GM19372 (cell line): ENCODE measurements around the gene KDM4E.
"Not testable (repeated sequence)": the region's sequence is repeated elsewhere in the genome, so short reads cannot be mapped to it uniquely, and the experiment has no call there.

Experiments
- ATAC-seq: cut with Tn5 transposase; IDR thresholded peaks from one replicate; pipeline ENCODE4 v1.9.1; 2021; ENCODE audit warnings: mild to moderate bottlenecking, low read depth, moderate library complexity; ENCODE audit not compliant: unreplicated experiment

The KDM4E gene

DNA sequence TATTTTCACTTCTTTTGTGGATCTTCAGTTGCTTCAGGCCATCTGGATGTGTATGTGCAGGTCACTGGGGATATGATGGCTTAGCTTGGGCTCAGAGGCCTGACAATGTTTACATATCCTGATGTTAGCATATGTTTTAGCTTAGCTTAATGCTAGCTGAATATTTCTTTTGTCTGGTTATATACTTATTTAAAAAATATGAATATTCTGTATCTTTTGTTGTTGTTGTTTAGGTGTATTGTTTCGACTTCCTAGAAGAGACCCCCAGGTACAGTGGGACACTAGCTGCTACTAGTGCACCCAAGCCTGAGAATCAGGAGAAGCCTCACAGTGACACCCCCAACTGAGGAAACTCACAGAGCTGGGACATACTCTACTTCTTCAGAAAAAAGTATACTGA, at the start of gene KDM4E:
TSS of gene KDM4E (plus strand) at position 301 of the 400 bp plus-strand sequence. CDS start 300 bp downstream, outside the sequence.
- no peak for ATAC-seq

DNA sequence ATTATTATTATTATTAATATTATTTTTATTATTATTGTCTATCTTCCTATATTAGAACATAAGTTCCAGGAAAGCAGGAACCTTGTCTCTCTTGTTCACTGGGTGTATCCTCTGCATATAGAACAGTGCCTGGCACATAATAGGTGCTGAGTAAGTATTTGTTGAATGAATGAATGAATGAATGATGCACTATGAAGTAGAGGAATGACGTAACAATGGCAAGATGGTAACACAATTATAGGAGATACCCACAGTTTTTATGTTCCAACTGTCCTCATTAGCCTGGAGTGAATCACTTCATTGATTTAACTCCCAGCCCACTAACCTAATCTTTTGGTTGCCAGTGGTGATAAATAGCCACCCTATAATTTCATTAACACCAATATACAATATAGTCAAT, 49.5 kb upstream of the KDM4E start:
- no peak for ATAC-seq

DNA sequence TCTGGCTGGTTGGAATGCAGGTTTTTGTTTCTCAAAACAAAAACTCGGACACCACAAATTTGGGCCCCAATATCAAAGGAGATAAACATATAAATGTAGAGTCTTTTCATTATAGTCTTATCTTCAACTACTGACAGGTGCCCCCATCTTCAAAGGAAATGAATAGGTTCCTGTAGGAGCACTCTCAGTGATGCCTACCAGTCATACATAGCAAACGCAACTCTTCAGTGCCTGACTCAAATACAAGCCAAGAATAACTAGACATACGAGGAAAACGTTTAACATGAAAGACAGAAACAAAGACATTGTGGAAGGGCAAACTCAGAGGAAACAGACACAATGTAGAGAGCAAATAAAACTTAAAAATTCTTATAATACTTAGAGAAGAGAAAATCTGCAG, 37.7 kb upstream of the KDM4E start:
- ATAC-seq = no peak

DNA sequence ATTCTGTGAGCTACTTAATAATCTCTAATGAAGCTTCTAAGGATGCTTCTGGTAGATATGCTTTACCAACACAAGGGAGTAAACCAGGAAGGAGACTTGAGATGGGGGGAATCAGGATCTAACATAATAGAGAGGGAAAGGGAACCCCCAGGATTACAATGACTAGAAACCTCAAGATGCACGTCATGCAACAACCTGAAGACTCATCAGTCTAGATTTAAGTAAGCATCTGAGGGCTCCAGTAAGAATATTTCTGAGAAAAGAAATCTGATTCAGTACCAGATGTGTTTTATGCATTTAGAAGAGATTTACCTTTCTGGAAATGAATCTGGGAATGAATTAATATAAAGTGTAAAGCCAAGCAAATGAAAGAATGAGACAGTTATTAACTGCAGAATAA, 36.3 kb upstream of the KDM4E start:
- no peak for ATAC-seq

DNA sequence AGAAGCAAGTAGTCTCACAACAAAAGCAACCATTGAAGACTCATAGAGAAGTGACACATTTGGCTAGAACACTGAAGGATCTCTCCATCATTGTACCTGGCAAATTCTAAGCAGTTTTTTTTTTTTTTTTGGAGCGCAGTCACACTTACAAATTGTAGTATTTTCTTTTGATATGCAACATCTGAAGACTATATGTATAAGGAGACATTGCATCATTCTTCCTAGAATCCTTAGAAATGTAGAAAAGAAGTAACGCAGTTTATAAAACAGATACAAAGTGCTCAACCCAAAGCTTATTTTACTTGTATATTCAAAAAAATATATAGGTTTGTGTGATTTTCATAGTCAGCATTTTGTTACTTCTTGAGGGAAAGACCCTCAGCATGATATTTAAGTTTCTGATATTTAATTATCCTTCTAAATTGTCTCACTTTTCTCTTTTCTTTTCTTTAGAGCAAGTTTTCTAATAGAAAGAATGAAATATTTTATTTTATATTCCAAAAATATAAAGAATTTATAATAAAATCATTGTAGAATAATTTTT, 31.6 kb upstream of the KDM4E start:
- ATAC-seq = no peak

DNA sequence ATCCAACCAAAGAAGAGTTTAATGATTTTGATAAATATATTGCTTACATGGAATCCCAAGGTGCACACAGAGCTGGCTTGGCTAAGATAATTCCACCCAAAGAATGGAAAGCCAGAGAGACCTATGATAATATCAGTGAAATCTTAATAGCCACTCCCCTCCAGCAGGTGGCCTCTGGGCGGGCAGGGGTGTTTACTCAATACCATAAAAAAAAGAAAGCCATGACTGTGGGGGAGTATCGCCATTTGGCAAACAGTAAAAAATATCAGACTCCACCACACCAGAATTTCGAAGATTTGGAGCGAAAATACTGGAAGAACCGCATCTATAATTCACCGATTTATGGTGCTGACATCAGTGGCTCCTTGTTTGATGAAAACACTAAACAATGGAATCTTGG, 27.6 kb upstream of the KDM4E start:
- ATAC-seq = no peak

DNA sequence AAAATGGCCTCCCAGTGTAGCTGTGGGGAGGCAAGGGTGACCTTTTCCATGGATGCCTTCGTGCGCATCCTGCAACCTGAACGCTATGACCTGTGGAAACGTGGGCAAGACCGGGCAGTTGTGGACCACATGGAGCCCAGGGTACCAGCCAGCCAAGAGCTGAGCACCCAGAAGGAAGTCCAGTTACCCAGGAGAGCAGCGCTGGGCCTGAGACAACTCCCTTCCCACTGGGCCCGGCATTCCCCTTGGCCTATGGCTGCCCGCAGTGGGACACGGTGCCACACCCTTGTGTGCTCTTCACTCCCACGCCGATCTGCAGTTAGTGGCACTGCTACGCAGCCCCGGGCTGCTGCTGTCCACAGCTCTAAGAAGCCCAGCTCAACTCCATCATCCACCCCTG, 26.8 kb upstream of the KDM4E start:
- ATAC-seq = no peak

DNA sequence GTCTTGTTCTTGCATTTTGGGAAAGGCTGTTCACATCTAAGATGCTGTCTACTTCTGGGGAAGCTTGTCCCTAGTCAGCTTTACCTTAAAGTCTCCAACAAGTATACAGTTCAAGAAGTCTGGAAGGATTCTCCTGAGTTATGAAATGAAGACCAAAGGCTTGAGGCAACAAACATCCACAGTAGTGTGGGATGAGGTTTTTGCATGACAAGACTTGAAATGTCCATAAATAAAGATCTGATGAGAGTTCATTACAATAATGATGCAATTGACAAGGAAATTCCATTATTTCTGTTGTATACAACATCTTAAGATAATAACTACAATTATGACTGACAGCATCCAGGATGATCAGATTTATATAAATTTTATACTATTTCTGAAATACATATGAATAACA, 21.3 kb upstream of the KDM4E start:
- no peak for ATAC-seq

DNA sequence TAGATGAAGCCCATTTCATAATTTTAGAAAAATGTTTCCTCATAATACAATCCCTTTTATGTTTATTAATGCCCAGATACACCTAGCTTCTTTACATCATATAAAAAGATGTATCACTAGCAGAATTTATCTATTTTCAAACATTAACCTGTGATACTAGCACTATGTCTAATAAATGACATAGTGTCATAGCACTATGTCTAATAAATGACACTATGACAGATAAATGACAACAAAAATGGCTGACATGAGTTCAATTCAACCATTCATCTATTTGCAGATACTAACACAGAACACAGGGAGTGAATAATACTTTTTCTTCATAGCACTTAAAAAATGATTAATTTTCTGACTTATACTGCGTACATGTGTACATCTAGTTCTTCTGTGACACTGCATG, 19.4 kb upstream of the KDM4E start:
- ATAC-seq = no peak

DNA sequence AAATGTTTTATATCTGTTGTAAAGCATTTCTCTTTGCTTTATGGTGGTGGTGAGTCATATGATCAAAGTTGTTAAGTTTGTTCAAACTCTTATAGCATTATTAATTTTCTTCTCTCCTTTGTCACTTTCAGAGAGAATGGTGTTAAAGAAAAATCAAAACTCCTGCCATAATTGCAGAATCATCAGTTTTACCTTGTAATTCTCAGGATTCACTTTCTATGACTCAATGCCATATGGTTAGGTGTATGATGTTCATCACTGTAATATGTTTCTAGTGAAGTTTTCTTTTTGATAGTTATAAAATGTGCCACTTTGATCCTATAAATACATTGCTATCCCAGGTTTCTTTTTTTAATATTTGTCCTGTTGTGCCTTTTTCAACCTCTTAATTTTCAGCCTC, 13.7 kb upstream of the KDM4E start:
- ATAC-seq = no peak

DNA sequence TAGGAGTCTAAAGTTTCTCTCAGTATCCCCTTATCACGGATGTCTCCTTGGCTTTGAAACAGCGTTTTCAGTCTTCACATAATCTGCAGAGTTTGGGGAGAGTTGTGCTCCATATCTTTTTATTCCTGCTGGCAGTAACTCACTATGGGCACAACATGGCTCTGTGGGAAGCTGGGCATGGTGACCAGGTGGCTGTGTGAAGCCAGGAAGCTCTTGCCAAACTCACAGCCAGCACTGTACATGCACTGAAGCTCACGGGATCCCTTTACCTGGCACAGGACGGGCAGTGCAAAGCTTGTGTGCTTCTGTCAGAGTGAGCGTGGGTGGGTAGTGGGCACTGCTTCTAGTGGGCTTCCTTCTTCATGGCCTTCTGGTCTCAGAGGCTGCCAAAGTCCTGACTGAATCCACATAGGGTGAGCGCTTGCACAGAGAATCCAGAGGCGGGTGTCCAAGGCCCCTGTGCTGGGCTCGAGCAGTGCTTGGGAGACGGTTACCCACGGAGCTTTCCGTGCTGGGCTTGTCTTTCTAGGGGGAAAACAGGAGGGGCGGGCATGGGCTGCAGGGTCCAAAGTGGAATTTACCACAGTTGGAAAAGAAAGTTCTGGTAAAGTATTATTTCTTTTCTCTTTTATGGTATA, 10.8 kb upstream of the KDM4E start:
- no peak for ATAC-seq

DNA sequence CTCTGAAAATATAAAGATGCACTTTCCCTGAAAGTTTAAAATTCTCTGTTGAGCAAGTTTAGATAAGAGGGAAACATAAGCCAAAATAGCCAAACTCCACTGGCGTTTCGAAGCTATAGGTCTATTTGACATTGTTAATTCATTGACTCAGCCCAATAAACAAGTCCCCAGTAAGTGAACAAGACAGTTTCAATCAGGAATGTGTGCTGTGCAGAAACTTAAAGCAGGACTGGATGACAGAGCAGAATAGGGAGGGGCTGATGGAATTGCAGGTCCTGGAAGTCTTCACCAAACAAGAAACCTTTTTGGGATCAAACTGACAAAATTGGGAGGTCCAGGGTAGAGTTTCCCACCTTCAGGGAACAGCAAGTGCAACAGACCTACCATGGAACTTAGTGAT, 8.9 kb upstream of the KDM4E start:
- ATAC-seq = no peak

DNA sequence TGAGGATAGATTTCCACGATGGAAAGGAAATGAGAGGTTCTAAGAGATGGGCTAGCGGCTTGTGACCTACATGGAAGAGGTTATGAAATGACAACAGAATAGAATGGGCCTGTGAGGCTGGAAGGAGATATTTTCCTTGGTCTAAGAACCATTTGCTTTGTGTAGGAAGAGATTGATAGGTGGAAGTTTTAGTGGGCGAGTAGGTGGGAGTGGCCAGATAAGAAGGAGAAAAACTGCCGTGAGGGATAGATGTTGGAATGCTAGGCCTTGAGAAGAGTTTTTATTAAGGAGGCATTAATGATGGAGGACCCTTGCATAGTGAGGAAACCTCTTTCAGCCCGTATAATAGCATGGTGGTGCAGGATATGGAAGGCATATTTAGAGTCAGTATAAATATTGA, 3.6 kb upstream of the KDM4E start:
- ATAC-seq = not testable (repeated sequence)

DNA sequence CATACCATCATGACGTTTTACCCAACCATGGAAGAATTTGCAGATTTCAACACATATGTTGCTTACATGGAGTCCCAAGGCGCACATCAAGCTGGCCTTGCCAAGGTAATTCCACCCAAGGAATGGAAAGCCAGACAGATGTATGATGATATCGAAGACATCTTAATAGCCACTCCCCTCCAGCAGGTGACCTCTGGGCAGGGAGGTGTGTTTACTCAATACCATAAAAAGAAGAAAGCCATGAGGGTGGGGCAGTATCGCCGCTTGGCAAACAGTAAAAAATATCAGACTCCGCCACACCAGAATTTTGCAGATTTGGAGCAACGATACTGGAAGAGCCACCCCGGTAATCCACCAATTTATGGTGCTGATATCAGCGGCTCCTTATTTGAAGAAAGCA, 536 bp downstream of the KDM4E start:
- not testable (repeated sequence) for ATAC-seq

DNA sequence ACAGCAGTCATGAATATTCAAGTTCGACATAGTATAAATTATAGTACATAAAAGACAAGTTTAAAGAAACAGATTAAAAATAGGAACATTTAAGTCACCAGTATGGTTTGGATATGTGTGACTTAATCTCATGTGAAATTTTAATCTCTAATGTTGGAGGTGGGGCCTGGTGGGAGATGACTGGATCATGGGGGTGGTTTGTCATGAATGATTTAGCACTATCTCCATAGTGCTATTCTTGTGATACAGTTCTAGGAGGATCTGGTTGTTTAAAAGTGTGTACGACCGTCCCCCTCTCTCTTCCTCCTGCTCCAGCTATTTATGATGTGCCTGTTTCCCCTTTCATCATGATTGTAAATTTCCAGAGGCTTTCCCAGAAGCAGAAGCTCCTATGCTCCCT, 3.3 kb downstream of the KDM4E start:
- no peak for ATAC-seq

DNA sequence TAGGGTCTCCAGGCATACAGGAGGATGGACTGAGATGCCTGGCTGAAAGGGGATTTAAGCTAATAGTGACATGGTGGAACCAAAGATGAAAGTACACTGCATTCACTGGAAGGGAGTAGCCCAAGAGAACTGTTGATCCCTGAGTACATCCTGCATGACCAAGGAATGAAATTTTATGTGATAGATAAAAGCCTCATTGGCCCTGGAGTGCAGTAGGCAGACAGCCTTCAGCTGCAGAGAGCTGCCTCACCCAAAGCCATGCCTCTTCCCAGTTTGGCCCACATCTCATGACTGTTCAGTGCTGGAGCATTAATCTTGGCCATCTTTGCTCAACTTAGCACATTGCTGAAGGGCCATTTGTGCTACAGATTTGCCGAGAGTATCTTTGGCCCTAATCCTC, 8.0 kb downstream of the KDM4E start:
- no peak for ATAC-seq

DNA sequence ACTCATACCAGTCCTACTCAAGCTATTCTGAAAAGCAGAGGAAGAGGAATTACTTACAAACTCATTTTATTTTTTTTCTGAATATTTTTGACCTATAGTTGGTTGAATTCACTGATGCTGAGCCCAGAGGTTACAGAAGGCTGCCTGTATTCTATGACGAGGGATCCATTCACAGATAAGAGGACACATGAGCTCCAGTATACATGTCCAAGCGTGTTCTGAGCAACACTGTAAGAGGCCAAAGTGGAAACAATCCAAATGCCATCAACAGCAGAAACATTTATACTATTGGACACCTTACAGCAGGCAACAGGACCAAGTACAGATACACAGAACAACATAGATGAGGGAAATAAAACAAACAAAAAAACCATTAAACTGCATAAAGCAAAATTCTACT, 10.3 kb downstream of the KDM4E start:
- ATAC-seq = no peak

DNA sequence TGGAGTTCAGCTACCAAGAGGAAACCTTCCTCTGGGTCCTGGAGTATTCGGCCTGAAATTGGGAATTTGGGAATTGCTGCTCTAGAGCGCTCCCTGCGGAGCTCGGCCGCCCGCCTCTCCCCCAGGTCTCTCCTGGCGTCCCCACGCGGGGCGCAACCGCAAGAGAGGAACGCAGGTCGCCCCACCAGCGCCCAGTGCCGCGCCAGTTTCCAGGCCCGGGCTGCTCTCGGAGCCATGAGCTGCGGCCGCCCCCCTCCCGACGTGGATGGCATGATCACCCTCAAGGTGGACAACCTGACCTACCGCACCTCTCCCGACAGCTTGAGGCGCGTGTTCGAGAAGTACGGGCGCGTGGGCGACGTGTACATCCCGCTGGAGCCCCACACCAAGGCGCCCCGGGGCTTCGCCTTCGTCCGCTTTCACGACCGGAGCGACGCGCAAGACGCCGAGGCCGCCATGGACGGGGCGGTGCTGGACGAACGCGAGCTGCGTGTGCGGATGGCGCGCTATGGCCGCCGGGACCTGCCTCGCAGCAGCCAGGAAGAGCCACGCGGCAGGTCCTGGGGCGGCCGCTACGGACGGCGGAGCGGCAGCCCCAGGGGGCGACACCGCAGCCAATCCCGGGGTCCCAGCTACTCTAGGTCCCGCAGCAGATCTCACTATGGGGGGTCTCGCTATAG, 12.4 kb downstream of the KDM4E start:
- not testable (repeated sequence) for ATAC-seq

DNA sequence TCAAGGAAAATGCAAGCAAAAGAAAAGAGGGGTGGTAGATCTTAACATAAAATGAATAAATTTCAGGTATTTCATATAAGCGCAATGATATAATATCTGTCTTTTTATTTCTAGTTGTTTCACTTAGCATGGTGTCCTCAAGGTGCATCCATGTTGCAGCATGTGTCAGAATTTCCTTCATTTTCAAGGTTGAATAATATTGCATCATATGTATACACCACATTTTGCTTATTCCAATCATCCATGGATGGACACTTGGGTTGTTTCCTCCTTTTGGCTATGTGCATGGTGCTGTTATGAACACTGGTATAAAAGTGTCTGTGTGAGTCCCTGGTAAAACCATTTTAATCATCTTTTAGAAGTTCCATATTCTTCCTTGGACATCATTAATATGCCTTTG, 17.2 kb downstream of the KDM4E start:
- no peak for ATAC-seq

DNA sequence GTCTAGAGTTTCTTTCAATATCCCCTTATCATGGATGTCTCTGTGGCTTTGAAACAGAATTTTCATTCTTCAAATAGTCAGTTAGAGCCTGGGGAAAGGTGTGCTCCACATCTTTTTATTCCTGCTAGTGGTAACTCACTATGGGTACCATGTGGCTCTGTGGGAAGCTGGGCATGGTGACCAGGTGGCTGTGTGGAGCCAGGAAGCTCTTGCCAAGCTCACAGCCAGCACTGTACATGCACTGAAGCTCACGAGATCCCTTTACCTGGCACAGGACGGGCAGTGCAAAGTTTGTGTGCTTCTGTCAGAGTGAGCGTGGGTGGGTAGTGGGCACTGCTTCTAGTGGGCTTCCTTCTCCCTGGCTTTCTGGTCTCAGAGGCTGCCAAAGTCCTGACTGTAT, 17.8 kb downstream of the KDM4E start:
- ATAC-seq = no peak

DNA sequence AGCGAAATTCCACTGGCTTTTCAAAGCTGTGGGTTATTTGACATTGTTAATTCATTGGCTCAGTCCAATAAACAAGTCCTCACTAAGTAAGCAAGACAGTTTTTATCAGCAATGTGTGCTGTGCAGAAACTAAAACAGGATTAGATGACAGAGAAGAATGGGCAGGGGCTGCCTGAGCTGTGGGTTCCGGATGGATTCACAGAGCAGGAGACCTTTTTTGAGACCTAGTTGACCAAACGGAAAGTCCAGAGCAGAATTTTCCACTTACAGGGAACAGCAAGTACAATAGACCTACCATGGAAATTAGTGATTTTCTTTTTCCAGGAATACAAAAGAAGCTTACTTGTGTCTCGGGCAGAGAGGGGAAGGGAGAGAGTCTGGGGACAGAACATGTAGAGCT, 19.0 kb downstream of the KDM4E start:
- no peak for ATAC-seq

DNA sequence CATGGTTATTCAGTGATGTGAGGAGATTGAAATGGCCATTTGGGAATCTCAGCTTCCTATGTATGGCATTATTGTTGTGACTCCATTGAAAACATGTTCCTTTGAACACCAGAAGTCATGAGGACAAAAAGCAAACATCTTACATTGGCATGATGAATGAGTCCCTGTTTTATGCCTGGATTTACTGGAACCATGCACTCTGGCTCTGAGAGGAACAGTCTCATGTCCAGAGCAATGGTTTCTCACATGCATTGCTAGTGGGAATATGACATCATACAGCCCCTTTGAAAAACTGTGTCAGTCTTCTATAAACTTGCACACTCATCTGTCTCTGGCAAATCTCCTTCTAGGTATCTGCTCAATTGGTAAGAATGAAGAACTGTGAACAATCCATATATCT, 20.8 kb downstream of the KDM4E start:
- no peak for ATAC-seq
